ENCODE measurements around the gene ZNF488.

The ZNF488 gene

GRCh38 chr10:47347303-47347675 lies 36.8 kb downstream of the ZNF488 start:
- no peak for DNase-seq

GRCh38 chr10:47346581-47347302 lies 37.4 kb downstream of the ZNF488 start:
- DNase-seq, result no peak

- DNase-seq, result no peak
These were observed 38.9 kb downstream of the ZNF488 start for GRCh38 chr10:47344996-47345870.

DNA sequence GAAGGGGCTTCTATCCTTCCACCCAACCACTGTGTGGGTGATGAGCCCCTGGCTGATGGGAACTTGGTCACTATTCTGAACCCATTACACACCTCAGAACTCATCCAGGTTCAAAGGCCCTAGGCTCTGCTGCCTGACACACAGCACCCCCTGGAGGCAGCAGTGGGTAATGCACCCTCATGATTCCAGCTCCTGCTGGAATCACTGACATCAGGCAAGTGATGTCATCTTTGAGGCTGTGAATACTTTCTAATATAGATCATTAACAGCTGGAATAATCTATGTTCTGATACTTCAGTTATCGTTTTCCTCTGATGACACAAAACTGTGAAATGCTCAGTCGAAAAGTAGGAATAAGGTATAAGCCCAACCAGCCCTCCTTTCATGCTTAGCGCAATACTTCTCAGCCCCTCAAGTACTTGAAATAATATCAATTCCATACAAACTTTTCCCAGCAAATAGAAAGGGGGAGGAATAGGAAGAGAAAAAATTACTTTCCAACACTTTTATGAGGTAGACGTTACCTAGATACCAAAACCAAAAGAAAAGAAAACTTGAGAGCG lies 43.4 kb downstream of the ZNF488 start:
- peak; percentile 80 to 83 for DNase-seq

GRCh38 chr10:47339759-47340607 lies 44.1 kb downstream of the ZNF488 start:
- no peak for DNase-seq

DNA sequence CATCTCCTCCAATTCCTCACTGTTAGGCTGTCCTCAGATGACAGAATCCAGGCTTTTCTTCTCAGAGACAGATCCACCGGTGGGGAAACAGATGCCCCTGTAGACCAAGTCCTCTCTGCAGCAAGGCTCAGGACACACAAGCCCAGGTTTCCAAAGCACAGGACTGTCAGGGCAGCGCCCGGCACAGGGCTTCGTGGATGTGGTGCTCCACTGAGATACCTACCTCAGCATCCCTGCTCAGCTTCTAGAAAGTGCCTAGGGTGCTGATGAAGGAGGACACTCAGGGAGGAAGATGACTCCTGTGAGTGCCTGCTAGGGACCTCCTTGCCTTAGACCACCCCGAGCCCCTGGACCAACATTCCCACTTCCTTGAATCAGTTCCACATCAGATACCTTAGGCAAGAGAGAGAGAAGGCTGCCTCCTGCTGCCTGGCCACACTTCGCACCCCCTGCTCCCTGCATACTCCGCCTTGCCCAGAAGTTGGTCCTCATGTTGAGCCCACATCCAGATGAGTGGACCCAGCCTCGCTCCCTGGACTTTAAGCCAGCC lies 44.8 kb downstream of the ZNF488 start:
- DNase-seq, result no peak

GRCh38 chr10:47337310-47337709 lies 46.8 kb downstream of the ZNF488 start:
- DNase-seq, result no peak

GRCh38 chr10:47336387-47337134 lies 47.5 kb downstream of the ZNF488 start:
- DNase-seq, result no peak

DNA sequence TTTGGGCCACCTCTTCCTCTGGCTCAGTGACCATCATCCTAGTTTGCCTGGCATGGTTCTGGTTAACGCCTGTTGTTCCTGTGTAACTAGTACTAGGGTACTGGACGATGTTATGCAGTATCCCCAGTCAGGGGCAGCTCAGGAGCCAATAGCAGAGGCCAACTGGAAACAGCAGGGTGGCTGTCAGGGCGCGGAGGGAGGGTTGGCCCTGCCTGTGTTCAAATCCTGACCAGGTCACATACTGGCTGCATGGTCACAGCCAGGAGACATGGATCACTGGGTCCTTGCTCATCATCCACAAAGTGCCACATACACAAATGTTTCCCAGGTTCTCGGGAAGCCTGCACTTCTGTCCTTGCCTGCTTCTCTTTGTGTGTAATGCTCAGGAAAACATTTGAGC lies 48.2 kb downstream of the ZNF488 start:
- DNase-seq, result no peak

- DNase-seq, result no peak
These were observed 49.4 kb downstream of the ZNF488 start for GRCh38 chr10:47334466-47335295.

DNA sequence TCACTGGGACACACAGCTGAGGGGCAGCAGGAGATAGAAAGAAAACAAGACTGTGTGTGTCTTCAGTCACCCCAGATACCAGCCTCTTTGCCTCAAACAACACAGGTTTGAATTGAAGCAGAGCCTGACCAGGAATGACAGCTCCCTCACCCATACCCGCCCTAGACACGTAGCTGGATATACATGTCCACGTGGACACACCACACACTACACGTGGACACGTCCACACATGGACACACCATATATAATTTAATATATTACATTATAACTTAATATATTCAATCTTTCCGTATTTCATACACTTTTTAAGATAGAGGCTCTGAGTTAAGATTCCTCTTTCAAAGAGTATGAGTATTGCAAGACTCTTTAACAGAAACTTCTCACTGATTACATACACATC lies 50.6 kb downstream of the ZNF488 start:
- DNase-seq, result no peak

- DNase-seq, result no peak
These were observed 51.1 kb downstream of the ZNF488 start for GRCh38 chr10:47332946-47333345.

- DNase-seq, result no peak
These were observed 51.7 kb downstream of the ZNF488 start for GRCh38 chr10:47332371-47332770.

DNA sequence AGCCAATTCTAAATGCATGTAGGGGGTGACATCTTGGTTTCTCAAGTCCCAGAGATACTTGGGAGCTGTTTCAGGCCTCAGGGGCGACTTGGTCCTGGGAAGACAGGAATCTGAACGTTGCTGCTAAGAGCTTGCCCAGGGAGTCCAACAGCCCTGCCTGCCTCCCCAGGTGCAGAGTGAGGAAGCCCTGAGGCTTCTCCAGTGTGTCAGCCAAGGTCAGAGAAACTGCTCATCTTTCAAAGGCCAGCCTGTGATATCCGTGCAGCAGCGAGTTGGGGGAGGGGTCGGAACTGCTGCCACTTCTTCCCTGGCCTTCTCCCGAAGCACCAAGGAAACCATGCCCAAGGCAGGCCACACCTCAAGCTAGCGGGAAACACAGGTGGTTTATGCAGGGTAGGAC lies 52.1 kb downstream of the ZNF488 start:
- no peak for DNase-seq

DNA sequence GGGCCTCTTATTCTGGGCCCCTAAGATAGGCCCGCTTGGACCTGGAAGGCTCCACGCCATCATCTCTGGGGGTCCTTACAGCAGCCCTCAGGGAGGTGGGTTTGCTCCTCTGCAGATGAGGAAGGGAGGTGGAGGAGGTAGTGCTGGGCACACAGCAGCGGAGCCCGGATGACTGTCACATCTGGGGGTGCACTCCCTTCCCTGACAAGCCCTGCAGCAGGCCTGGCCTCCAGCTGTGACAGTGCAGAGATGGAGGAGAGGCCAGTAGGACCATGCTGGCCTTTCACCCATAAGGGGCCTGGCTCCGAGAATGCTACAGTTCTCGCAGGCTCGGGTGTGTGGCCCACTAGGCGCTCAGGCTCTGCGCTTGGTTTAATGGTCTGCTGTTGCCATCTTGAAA lies 52.6 kb downstream of the ZNF488 start:
- no peak for DNase-seq

GRCh38 chr10:47330804-47331203 lies 53.3 kb downstream of the ZNF488 start:
- no peak for DNase-seq

GRCh38 chr10:47330366-47330765 lies 53.7 kb downstream of the ZNF488 start:
- no peak for DNase-seq

- no peak for DNase-seq
These were observed 54.2 kb downstream of the ZNF488 start for GRCh38 chr10:47329855-47330254.

DNA sequence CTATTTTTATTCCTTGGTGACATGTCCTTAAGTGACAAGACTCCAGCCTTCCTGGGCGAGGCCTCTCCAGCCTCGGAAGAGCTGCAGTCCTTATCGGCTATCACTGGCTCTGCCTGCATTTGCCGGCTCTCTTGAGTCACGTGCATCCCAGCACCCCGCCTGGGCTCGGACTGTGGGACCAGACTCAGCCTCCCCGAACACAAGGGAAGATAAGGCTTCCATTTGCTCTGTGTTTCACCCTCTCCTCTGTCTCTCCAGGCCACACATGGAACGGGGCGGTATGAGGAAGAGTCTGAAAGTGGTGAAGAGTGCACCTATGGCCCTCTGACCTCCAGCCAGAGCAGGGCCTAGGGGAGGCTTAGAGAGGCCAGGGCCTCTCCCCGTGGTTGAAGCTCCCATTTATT lies 57.2 kb downstream of the ZNF488 start:
- DNase-seq, result no peak

- no peak for DNase-seq
These were observed 57.7 kb downstream of the ZNF488 start for GRCh38 chr10:47326306-47326926.
